GM15510 (cell line): ENCODE data around the gene DLEC1.

Experiments used
- POLR2A ChIP-seq: IDR thresholded peaks from 3 replicates; pipeline ENCODE4 v1.6.1; 2011; ENCODE audit warnings: borderline replicate concordance; ENCODE audit not compliant: insufficient read length; ENCODE audit errors: extremely low read depth

DLEC1 gene

DNA sequence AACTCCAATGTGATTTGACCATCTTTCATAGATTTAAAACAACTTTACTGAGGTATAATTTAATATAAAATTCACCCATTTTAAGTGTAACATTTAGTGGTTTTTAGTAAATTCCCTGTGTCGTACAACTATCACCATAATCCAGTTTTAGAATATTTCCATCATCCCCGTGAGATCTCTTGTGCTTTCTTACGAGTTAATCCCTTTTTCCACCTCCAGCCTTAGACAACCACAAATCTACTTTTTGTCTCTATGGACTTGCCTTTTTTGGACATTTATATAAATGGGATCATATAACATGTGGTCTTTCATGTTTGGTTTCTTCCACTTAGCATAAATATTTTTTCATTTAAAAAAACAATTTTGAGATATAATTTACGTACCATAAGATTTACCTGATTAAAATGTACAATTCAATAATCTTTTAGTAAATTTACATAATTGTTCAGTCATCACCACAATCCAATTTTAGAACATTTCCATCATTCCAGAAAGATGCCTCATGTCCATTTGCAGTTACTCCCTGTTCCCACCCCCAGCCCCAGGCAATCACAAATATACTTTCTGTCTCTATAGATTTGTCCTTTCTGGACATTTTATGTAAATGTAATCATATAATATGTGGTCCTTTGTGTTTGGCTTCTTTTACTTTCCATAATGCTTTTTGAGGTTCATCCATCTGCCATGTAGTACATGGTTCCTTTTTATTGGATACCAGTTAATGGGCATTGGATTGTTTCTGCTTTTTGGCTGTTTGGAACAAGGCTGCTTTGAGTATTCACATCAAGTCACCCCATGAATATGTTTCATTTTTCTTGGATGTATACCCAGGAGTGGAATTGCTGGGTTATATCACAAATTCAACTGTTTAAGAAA lies 129.4 kb downstream of the DLEC1 start:
- no peak for TF ChIP-seq POLR2A

GRCh38 chr3:38169027-38169317 lies 130.0 kb downstream of the DLEC1 start:
- no peak for TF ChIP-seq POLR2A

DNA sequence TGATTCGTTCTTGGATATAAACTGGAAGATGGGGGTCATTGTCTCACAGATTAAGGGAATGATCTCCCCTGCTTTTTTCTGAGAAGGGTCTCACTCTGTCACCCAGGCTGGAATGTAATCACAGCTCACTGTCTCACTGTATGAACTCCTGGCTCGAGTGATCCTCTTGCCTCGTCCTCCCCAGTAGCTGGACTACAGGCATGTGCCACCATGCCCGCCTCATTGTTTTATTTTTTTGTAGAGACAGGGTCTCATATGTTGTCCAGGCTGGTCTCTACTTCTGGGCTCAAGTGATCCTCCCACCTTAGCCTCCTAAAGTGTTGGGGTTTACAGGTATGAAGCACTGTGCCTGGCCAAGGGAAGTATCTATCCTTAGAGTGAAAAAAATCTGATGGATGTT lies 131.7 kb downstream of the DLEC1 start:
- no peak for TF ChIP-seq POLR2A

GRCh38 chr3:38171622-38172021 lies 132.6 kb downstream of the DLEC1 start:
- TF ChIP-seq POLR2A: no peak
